Measurements from ENCODE around the gene TTBK2.
A peak's percentile ranks its signal among the peaks of the same experiment; 100 is the strongest.

Gene TTBK2

DNA sequence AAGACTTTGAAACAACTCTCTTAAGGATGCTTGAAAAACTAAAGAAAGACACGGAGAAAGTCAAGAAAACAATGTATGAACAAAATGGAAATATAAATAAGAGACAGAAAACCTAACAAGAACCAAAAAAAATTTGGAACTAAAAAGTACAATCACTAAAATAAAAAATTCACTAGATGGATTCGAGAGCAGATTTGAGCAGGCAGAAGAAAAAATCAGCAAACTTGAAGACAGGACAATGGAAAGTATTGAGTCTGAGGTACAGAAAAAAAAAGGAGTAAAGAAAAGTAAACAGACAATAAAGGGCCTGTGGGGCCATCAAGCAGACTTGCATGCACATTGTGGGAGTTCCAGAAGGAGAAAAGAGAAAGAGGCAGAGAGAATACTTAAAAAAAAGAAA, 170.3 kb downstream of the TTBK2 start:
- no peak for DNase-seq

DNA sequence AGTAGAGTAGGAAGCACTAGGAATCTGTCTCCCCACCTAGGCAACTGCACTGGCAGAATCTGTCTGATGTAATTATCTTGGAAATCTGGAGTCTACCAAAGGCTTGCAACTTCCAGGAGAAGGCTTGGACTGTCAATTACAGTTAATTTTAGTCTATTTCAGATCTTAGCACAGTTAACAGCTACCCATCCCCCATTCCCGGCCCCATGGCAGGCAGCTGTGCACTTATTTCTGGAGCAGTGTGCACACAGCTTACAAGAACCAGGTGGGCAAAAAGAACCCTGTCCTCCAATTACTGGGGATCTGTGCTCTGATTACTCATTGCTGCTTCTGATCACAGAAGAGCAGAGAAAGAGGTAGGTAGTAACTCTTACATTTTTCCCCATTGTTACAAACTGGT, 171.3 kb downstream of the TTBK2 start:
- no peak for DNase-seq

DNA sequence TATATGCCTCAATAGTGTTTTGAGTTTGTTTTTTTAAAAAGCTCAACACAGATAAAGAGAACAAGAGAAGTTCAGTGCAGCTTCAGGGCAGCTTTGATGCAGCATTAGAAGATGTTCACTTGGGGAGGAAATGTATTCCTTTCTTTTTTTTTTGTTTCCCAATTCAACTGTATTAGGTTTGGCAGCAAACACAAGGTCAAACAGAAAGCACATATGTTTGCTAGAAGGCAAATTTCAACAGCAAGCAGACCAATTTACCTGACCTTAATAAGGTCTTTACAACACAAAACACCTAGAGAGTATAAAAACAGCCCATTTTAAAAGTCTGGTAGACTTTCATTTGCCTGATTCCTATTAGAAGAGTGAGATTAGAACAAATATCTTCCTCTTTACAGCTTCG, 176.4 kb downstream of the TTBK2 start:
- no peak for DNase-seq

DNA sequence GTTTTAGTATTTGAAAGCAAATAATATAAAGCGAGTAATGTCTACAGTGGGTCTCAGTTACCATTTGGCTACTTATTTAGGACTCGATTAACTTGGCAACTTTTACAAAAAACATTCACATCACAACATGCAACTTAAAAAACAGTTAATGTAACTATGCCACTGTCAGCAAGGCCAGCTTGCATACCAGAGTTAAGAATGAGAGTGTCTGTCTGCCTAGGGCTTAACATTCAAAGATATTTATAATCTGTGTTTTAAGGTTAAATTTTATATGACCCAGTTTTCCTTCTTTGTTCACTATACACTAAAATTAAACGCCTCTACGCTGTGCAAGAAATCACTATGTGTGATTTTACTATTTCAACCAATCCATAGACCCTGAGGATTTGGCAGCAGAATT, 178.4 kb downstream of the TTBK2 start:
- no peak for DNase-seq

DNA sequence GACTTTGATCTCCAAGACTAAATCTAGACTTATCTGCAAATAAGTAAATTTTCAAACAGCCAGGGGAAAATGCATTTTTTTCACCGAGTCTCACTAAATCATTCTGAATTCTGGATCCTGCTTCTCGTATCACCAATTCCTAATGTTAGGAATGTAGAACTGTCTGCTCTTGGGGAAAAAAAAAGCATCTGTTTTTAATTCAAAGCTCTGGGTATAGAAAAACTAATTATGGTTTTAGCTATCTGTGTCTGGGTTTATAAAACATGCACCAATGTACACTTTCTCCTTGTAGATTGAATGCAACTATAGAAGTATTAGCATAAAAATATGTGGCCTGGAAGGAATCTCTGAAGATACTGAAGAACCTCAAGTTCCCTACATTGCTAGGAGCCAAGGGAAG, 178.9 kb downstream of the TTBK2 start:
- DNase-seq, result no peak

DNA sequence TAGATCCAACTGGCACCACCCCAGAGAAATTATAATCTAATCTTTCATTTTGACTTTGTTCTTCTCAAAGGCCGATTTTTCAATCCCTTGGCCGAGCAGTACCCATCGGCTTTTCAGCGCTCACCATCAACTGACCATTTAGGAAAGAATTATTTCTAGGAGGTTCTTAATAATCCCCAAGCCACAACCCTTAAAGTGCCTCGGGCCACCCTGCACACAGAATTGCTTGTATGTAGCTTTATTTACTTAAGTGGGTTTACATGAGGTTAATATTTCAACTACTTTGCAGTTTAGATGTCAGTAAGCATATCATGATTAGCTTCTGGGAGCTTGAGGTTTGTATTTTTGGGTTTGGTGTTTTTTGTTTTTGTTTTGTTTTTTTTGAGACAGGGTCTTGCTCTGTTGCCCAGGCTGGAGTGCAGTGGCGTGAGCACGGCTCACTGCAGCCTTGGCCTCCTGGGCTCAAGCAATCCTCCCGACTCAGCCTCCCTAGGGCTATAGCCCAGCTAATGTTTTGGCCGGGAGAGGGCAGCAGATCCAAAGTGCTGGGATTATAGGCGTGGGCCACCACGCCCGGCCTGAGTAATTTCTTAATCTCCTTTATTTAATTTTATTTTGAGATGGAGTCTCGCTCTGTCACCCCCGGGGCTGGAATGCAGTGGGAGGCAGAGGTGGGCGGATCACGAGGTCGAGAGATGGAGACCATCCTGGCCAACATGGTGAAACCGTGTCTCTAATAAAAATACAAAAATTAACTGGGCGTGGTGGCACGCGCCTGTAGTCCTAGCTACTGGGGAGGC, 182.8 kb downstream of the TTBK2 start:
- no peak for DNase-seq

DNA sequence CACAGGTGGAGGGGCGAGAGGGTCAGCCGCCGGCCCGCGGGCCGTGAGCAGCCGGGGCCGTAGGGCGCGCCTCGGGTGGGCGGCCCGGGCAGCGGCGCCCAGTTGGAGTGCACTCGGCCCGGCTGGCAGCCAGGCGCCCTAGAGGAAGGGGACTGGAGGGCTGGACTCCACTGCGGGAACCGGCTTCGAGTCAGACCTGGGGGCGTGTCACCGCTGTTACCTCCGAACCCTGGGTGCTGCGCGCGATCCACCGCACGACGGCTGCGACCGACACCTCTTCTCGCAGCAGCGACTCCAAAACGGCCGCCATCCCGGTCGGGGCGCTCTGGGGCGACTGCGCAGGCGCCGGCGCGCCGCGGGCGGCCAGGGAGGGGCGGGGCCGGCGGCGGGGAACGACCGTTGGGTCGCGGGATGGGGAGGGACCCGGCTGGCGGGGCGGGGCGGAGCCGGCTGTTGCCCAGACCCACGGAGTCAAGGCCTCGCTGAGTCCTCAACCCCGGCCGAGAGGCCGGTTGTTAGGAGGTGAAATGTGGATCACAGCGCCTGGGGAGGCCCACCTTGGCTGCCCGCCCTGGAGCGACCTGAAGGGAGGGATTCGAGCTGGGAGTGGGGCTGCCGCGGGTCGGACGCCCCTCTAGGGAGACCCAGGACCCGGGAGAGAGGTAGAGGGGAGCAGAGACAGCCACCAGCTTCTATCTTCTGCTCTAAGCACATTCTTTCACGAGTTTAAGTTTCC, 183.6 kb downstream of the TTBK2 start, which contains the start of gene CDAN1:
CDAN1 (minus strand) TSS at position 336 of the 736 bp plus-strand sequence; CDS start at position 310, 26 bp downstream.
- DNase-seq, result peak; percentile 47

DNA sequence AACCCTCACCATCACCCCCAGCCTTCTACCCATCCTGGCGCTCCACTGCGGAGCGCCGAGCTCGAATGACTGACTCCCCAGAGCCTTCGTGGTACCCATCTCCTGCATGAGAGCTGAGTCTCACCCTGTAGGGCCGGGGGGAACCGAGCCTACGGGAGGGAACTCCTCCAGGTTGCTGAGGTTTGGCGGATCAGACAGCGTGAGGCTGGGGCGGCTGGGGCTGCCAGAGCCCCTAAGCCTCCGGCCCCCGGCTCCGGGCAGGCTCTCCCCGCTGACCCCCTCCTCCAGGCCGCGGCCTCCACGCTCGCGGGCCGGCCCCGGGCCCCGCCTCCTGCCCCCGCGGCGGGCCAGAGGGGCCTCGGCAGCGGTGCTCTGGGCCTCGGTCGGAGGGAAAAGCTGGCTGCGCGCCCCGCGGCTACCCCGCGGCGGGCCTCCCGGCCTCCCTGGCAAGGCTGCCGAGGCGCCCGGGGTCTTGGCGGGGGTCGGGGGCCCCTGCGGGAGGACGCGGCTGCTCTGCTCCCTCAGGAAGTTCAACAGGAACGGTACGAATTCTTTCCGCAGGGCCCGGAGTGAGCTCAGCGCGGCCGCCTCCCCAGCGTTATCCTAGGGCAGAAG, 184.3 kb downstream of the TTBK2 start:
- DNase-seq, result no peak

DNA sequence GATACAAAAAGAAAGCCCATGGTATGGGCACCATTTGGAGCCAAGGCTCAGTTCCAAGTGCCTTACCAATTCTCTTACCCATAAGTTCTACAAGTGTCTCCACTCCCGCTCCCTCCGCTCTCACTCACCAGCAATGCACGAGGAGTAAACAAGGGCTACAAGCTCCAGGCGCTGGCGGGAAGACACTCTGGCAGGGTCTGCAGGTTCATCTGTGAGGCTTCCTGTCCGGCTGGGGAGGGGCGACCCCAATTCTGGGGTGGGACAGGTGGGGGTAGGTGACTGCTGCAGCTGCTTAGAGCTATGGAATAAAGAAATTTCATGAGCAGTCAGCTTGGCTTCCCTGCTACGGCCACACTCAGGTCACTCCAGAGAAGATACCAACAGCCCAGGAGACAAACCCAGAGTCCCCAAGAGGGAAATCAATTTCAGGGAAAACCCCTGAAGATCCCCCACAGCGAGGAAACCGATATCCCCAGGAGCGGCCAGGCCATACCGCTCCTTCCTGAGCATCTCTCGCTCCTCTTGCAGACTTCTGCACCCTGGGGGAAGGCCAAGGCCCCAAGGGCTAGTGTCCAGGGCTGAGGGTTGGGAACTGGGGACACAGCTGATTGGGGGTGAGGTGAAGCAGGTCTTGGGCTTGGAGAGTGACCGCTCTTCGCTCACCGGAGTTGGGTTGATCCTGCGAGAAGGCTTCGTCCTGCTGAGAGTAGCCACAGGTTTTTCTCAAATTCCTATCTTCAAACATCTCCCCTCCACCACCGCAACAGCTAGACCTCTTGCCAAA, 185.0 kb downstream of the TTBK2 start:
- no peak for DNase-seq

DNA sequence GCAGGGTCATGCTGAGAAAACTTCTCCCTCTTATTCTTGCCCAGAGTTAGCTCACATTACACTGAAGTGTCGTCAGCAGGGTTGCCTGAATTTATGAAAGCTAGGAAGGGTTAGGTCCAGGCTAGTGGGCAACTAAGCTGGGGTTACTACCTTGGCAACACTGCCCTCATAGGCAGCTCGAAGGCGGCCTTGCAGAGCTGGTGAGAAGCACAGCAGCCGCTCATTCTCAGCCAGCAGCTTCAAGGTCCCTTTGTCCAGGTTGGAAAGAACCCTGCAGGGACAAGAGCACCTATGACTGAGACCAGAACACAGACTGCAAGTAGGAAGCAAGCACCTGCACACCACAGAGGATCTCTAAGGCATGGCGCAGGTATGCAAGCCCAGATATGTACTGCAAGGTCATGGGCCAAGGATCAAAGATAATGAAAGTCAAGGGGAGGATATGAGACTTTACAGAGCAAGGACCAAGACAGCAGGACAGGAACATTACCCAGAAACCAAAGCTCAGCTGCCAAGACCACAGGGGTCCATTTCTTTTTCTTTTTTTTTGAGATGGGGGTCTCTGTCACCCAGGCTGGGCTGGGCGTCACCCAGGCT, 186.4 kb downstream of the TTBK2 start:
- no peak for DNase-seq

DNA sequence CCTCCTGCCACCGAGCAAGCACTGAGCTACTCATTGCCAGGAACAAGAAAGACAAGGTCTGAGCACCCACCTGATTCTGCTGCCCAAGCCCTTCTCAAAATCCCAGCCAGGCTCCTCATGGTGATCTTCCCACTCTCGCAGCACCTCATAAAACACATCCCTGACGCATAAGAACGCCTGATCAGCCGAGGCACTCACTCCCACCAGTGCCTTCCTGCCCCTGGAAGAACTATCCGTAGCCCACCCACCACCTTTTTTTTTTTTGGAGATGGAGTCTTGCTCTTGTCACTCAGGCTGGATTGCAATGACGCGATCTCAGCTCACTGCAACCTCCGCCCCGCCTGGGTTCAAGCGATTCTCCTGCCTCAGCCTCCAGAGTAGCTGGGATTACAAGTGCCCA, 187.6 kb downstream of the TTBK2 start:
- DNase-seq, result no peak

DNA sequence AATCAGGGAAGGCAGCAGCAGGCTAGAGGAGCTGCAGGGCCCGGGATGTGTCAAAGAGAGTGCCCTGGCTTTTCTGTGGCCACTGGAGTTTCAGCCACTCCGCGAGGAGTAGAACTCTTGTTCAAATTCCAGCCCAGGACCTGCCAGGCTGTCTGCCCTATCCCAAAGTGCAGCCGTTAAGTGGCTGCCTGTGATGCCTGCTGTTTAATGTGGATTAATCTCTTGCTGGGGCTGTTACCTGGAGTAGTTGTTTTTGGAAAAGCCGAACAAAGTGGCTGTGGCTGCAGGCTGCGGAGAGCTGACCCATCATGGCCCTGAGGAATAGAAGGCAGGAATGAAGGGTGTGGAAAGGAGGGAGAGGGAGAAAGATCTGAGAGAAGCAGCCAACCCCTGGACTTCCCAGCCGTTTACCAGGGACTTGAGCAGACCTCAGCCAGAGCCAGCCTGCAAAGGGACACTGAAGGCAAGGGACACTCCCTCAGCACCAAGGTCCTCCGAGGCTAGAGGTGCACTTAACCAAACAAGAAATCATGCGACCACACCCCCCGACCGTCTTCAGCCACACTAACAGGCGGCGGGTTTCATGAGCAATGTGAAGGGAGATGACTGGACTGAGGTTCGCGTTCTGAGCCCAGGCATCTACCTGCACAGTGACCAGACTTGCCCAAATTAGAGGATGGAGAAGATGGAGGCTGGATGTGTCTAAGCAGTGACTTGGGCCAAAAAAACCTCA, 188.3 kb downstream of the TTBK2 start:
- DNase-seq, result no peak

DNA sequence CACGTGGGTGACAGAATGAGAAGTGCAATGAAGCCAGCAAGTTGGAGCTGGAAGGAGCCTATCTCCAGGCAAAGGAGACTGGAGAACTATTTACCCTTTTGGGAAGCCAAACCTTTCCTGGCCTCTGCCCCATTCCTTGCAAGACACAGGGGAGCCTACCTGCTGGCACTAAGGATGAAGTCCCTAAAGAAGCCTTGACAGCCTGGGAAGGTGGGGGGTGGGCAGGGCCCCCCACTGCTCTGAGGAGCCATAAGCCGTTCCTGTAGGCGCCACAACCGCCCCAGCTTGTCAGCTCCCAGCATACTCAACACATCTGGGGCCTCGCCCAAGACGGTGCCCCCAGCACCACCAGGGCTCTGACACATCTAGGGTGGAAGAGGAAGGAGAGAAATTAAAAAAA, 189.1 kb downstream of the TTBK2 start:
- no peak for DNase-seq

DNA sequence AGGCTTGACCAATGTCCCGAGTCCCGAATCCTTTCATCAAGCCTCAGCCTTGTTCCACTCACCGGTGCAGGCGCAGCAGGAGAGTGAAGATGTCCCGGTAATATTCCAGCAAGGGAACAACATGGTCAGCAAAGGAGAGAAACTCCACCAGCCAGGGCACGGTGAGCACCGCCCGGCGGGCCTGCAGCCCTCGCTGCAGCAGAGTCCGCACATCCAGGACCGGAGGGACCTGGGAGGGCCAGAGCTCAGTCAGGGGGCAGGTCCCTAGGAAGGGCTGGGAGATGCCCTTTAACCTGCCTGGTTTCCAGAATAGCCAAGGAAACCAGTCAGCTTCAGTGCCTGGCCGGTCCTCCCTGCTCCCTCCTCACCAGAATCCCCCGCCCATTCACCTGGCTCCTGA, 190.0 kb downstream of the TTBK2 start:
- no peak for DNase-seq

DNA sequence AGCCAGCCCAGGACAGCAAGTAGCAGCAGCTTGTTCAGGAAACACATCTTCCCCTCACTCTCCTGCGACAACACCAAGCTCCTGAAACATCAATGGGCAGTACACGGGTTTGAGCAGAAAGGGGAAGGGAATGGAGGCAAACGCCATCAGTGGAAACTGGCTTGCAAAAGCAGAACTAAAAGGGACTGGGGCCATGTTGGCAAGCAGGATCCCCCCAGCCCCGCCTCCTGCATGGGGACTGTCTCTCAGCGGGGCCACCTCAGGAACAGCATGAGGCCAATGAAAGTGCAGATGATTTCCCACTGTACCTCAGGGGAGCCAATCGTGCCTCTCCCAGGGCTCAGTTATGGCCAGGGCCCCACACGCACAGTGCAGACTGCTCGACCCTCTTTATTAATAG, 190.4 kb downstream of the TTBK2 start:
- DNase-seq, result no peak

DNA sequence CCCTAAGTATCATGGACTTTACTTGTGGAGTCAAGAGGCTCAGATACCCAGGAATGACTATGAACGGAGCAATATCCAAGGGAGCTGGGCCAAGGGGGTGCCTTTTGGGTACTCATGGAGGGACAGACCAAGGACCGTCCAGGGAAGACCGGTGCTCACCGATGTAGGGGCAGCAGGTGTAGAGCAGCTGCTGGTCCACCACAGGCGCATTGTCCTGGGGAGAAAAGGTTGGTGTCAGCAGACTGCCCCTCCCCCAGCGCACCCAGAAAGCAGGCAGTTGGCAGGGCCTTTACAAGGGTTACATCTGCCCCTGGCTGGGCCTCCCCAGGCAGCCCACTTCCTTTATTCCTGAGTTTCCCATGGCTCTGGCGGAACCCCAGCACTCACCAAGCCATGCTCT, 191.2 kb downstream of the TTBK2 start:
- DNase-seq, result no peak

DNA sequence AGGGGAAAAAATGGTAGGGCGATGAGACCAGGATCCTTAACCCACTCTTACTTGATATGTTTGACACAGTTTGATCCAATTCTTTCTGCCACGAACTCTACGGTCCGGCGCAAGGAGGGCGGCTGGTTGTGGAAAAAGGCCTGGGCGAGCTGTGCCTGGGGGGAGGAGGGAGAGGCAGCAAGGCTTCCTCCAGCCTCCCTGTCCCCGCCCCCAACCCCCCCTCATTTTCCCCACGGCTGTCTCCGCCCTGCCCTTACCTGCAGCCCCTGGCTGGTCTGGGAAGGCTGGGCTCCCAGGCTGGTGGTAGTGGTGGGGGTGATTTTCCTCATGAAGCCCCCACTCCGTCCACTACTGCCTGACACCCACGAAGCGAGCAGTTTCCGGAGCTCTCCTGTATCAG, 191.6 kb downstream of the TTBK2 start:
- DNase-seq, result no peak

DNA sequence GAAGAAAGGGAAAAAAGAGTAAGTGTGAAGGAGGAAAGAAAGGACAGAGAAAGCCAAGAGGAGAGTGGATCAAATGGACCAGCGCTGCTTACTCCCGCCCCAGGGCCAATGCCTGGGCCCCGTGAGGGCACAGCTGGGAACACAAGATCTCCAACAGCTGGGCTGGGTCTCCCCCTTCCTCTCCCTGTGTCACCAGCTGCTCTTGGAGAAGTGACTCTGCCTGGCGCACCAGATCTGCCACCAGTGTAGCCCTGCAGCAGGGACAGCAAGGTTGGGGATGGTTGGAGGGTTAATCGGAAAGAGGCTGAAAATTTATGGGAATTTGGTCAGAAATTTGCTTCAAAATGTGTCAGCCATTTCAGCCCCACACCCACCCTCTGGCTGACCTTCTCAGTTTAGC, 192.0 kb downstream of the TTBK2 start:
- no peak for DNase-seq

DNA sequence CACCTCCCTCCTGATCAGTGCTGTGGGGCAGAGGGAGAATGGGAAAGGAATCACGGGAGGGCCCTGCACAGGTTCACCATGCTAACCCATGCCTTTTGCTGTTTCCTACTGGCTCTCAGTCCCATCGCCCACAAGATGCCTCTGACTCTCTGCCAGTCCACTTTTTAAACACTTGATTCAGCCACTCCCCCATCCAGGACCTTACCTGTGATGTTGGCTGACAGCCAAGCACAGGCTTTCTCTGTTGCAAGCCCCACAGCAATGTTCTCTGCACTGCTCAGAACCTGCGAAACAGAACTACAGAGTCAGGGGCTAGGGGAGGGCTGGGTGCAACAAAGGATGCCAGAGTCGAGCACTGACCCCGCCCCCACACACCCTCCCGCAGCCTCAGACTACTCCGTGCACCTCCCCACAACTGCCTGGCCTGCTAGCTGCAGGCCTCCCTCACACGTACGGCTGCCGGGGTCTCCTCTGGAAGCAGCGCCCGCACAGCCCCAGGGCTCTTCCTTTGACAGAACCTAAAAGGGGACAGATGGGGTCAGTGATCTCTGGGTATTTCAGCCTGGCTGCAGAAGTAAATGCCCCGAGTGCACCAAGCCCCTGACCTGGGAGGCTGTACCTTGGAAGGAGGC, 192.7 kb downstream of the TTBK2 start:
- peak; percentile 42 for DNase-seq

DNA sequence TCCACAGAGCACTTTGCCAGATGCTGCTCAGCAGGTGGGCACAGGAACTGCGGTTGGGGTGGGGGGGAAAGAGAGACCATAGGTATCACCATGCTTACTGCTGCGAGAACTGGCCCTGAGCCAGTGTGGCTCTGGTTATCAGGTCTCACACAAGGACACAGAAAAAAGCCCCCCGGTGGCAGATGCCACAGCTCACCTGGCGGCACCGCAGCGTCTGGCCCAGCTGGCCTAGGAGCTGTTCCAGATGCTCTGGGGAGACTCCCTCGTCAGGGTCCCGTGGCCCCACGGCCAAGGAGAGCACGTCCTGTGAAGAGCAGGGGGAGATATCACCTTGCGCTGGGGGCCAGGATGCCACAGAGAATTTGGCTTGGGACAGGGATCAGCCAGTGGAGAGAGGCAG, 194.5 kb downstream of the TTBK2 start:
- DNase-seq, result no peak

DNA sequence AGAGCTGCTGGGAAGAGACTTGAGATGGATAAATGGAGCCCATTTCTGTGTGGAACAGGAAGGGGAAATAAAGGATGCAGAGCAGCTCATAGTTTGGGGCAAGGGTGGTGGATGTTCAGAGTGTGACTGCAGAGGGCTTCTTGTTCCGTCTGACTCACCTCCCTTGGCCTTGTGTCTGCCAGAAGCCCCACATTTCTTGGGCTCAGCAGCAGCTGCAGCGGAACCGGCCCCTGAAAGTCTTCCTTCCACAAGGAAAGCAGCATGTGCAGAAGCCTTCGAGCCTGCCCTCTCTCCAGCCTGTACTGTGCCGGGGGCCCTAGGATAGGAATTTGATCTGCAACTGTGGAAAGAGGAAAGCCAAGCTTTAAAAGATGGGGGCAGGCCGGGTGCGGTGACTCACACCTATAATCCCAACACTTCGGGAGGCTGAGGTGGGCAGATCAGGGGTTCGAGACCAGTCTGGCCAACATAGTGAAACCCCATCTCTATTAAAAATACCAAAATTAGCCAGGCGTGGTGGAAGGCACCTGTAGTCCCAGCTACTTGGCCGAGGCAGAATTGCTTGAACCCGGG, 195.2 kb downstream of the TTBK2 start:
- no peak for DNase-seq

All from NCI-H2029 (cell line).